PC-3 (cell line): ENCODE results near the gene GRK1. TPM values are rescaled to one million over a fixed set of nuclear protein-coding genes. Genes with fewer than 3 reads are reported as not detected.

Source experiments
- ATAC-seq: fragments of 200-7000 bp; cut with Tn5 transposase; 2 replicates; pipeline ENCODE4 v1.9.1; 2020; ENCODE audit warnings: mild to moderate bottlenecking, moderate library complexity
- BruUV-seq: library from RNA; stranded (reverse); fragments of 400-500 nt; replicated peaks from 2 replicates; lab custom pipeline; 2021; lab: Mats Ljungman, UMichigan
- CTCF ChIA-PET: fragments of 300-600 bp; sonication (Branson Sonifier 250); formaldehyde crosslinking; loops from one replicate; lab custom pipeline; 2022; ENCODE audit warnings: antibody characterized with exemption; lab: Charles Lee
- POLR2A ChIA-PET: fragments of 300-600 bp; sonication (Branson Sonifier 250); formaldehyde crosslinking; loops from one replicate; lab custom pipeline; 2022; ENCODE audit warnings: antibody characterized with exemption; ENCODE audit not compliant: unreplicated experiment; lab: Charles Lee
- DNase-seq: peaks from one replicate; pipeline ENCODE4 v3.0.0-alpha.2; 2015
- H2AFZ ChIP-seq: fragments of 300-600 bp; sonication (generic); 2 replicates; pipeline ENCODE4 v1.6.0; 2016; ENCODE audit warnings: antibody characterized with exemption, low read length
- H3F3A ChIP-seq: fragments of 300-600 bp; sonication (generic); one replicate; pipeline ENCODE4 v1.6.0; 2017; ENCODE audit warnings: antibody characterized with exemption, low read length, control low read depth, mild to moderate bottlenecking; ENCODE audit not compliant: unreplicated experiment
- H3K27ac ChIP-seq: fragments of 300-600 bp; sonication (generic); 2 replicates; pipeline ENCODE4 v1.5.1; 2016; ENCODE audit warnings: mild to moderate bottlenecking, low read length
- H3K27me3 ChIP-seq: fragments of 300-600 bp; sonication (generic); 2 replicates; pipeline ENCODE4 v1.6.1; 2016; ENCODE audit warnings: low read length, mixed read lengths
- H3K36me3 ChIP-seq: fragments of 300-600 bp; sonication (generic); 2 replicates; pipeline ENCODE4 v1.6.1; 2016; ENCODE audit warnings: low read depth, mixed run types, low read length, mixed read lengths
- H3K4me1 ChIP-seq: fragments of 300-600 bp; sonication (generic); 2 replicates; pipeline ENCODE4 v1.5.1; 2016; ENCODE audit warnings: low read length; ENCODE audit not compliant: insufficient read depth
- H3K4me2 ChIP-seq: fragments of 300-600 bp; sonication (generic); 2 replicates; pipeline ENCODE4 v1.6.0; 2016; ENCODE audit warnings: low read length
- H3K4me3 ChIP-seq: fragments of 300-600 bp; sonication (generic); 2 replicates; pipeline ENCODE4 v1.5.1; 2016; ENCODE audit warnings: mild to moderate bottlenecking, low read length, mixed read lengths
- H3K79me2 ChIP-seq: fragments of 300-600 bp; sonication (generic); 2 replicates; pipeline ENCODE4 v1.6.1; 2017; ENCODE audit warnings: low read length, mixed read lengths
- H3K9ac ChIP-seq: fragments of 300-600 bp; sonication (generic); 2 replicates; pipeline ENCODE4 v1.6.0; 2016; ENCODE audit warnings: mild to moderate bottlenecking, low read length
- H3K9me2 ChIP-seq: fragments of 300-600 bp; sonication (generic); replicated peaks from 2 replicates; pipeline ENCODE4 v1.6.1; 2016; ENCODE audit warnings: mixed run types, low read length, mixed read lengths
- H3K9me3 ChIP-seq: fragments of 300-600 bp; sonication (generic); 2 replicates; pipeline ENCODE4 v1.6.1; 2016; ENCODE audit warnings: low read length, mixed read lengths
- H4K20me1 ChIP-seq: fragments of 300-600 bp; sonication (generic); 2 replicates; pipeline ENCODE4 v1.6.1; 2016; ENCODE audit warnings: low read length, mixed read lengths
- CTCF ChIP-seq: fragments of 300-600 bp; sonication (generic); conservative IDR thresholded peaks from 2 replicates; pipeline ENCODE4 v1.5.1; 2017; ENCODE audit warnings: antibody characterized with exemption, low read depth, mild to moderate bottlenecking, low read length
- EZH2 ChIP-seq: fragments of 300-600 bp; sonication (generic); IDR thresholded peaks from one replicate; pipeline ENCODE4 v1.6.1; 2017; ENCODE audit warnings: antibody characterized with exemption, mild to moderate bottlenecking, low read length; ENCODE audit not compliant: unreplicated experiment
- EZH2phosphoT487 ChIP-seq: fragments of 300-600 bp; sonication (generic); IDR thresholded peaks from 2 replicates; pipeline ENCODE4 v1.6.1; 2018; ENCODE audit warnings: mild to moderate bottlenecking, antibody characterized with exemption, low read length, borderline replicate concordance
- intact Hi-C: fragments of 100-400 bp; cut with micrococcal nuclease; formaldehyde crosslinking; loops from 2 replicates; pipeline ENCODE4 v1.9.0; 2023
- total RNA-seq: library from RNA; depleted of rRNA; stranded (reverse); fragments of >200 nt; gene quantifications from 2 replicates; pipeline ENCODE4 v1.2.3, GENCODE V29; 2014

The GRK1 gene
- total RNA-seq, 1 experiment from 2014 or later: not detected

GRCh38 chr13:113769106-113769505 is 102.1 kb downstream of the GRK1 start:
- Histone ChIP-seq H3K79me2 (peaks cover 6% of the 10 kb centered on the region; the same call in 1 of the 2 replicates), H2AFZ (no peak overlapping the region), H3K36me3 (peaks cover 9% of the 10 kb centered on the region; the same call in 1 of the 2 replicates), H3K4me3 (no peak overlapping the region), H3F3A (no peaks in the 10 kb centered on the region), H3K27me3 (no peaks in the 10 kb centered on the region), H3K9me3 (no peaks in the 10 kb centered on the region), H3K4me2 (no peak overlapping the region), H4K20me1 (no peaks in the 10 kb centered on the region), H3K9ac (no peak overlapping the region), H3K9me2 (no peaks in the 10 kb centered on the region), H3K4me1 (peaks cover 26% of the 10 kb centered on the region), H3K27ac (no peak overlapping the region)
- intact Hi-C loops: no loop called here
- CTCF ChIA-PET: no interaction called here
- BruUV-seq: no TSS peak
- ATAC-seq: no peak
- POLR2A ChIA-PET: no interaction called here
- DNase-seq: no peak
- TF ChIP-seq EZH2phosphoT487 (no peak), EZH2 (no peak), CTCF (no peak)

GRCh38 chr13:113769881-113770280 is 102.9 kb downstream of the GRK1 start:
- H4K20me1 ChIP-seq: no peaks in the 10 kb centered on the region
- H3K4me1 ChIP-seq: peaks cover 34% of the 10 kb centered on the region
- H3K4me2 ChIP-seq: no peak overlapping the region
- no peak overlapping the region for H3K4me3 ChIP-seq
- DNase-seq (no peak), ATAC-seq (no peak)
- peaks cover 9% of the 10 kb centered on the region; the same call in 1 of the 2 replicates for H3K36me3 ChIP-seq
- TF ChIP-seq CTCF (no peak), EZH2 (no peak), EZH2phosphoT487 (no peak)
- peaks cover 6% of the 10 kb centered on the region; the same call in 1 of the 2 replicates for H3K79me2 ChIP-seq
- no TSS peak for BruUV-seq
- no peaks in the 10 kb centered on the region for H3K9me2 ChIP-seq
- H3F3A ChIP-seq: no peaks in the 10 kb centered on the region
- intact Hi-C loops: no loop called here
- POLR2A ChIA-PET: no interaction called here
- H2AFZ ChIP-seq: no peak overlapping the region
- H3K9me3 ChIP-seq: no peaks in the 10 kb centered on the region
- H3K9ac ChIP-seq: no peak overlapping the region
- H3K27ac ChIP-seq: no peak overlapping the region
- CTCF ChIA-PET: no interaction called here
- no peaks in the 10 kb centered on the region for H3K27me3 ChIP-seq

GRCh38 chr13:113770441-113770840 is 103.4 kb downstream of the GRK1 start:
- peak overlapping the region; percentile 92; the same call in 1 of the 2 replicates for H3K27ac ChIP-seq
- no TSS peak for BruUV-seq
- H3K9me3 ChIP-seq: no peaks in the 10 kb centered on the region
- ChIA-PET CTCF (no interaction called here), POLR2A (no interaction called here)
- no peak overlapping the region for H3K9ac ChIP-seq
- no peak overlapping the region for H2AFZ ChIP-seq
- no peaks in the 10 kb centered on the region for H3K9me2 ChIP-seq
- peaks cover 35% of the 10 kb centered on the region for H3K4me1 ChIP-seq
- H3K79me2 ChIP-seq: peaks cover 6% of the 10 kb centered on the region; the same call in 1 of the 2 replicates
- H4K20me1 ChIP-seq: no peaks in the 10 kb centered on the region
- intact Hi-C loops: no loop called here
- ATAC-seq (no peak), DNase-seq (no peak)
- H3K4me2 ChIP-seq: no peak overlapping the region
- no peaks in the 10 kb centered on the region for H3F3A ChIP-seq
- TF ChIP-seq EZH2 (no peak), CTCF (no peak), EZH2phosphoT487 (no peak)
- H3K4me3 ChIP-seq: no peak overlapping the region
- no peaks in the 10 kb centered on the region for H3K27me3 ChIP-seq
- peaks cover 9% of the 10 kb centered on the region; the same call in 1 of the 2 replicates for H3K36me3 ChIP-seq
